PFSK-1 (cell line): ENCODE measurements around the gene DNAH1.

Experiments
- FOXP2 ChIP-seq: optimal IDR thresholded peaks from 2 replicates; pipeline ENCODE3; 2011; ENCODE audit warnings: borderline replicate concordance, control low read depth, inconsistent platforms; ENCODE audit not compliant: insufficient read depth; ENCODE audit errors: extremely low read length, extremely low read depth
- POLR2AphosphoS5 ChIP-seq: IDR thresholded peaks from 2 replicates; pipeline ENCODE4 v1.6.1; 2012; ENCODE audit warnings: low read depth, mild to moderate bottlenecking, control low read depth, low read length, moderate library complexity
- REST ChIP-seq, 2 experiments: IDR thresholded peaks; 2 replicates each; pipeline versions ENCODE4 v1.6.1 to v1.8.0; 2011 to 2012; ENCODE audit warnings: low read depth in 2 of 2, low read length in 2 of 2, control low read depth in 1 of 2, inconsistent platforms in 1 of 2, mild to moderate bottlenecking in 1 of 2, moderate library complexity in 1 of 2; ENCODE audit not compliant: insufficient read depth in 1 of 2
- TAF1 ChIP-seq: IDR thresholded peaks from 2 replicates; pipeline ENCODE4 v1.6.1; 2012; ENCODE audit warnings: low read length, control low read depth, borderline replicate concordance; ENCODE audit not compliant: insufficient read depth

- no peak for TF ChIP-seq POLR2AphosphoS5
- TF ChIP-seq TAF1: no peak
- TF ChIP-seq REST (IDR thresholded peaks at IDR 0.05; ENCODE audit: insufficient read depth in 1 of 2, low read depth in 2 of 2, low read length in 2 of 2): no peak
- TF ChIP-seq FOXP2: no peak
These were observed 43.2 kb downstream of the DNAH1 start for GRCh38 chr3:52359116-52359855.
